ENCODE data around the gene PER2.

The PER2 gene

GRCh38 chr2:238305965-238306671, 17.7 kb upstream of the PER2 start:
- H3K4me1 ChIP-seq, result no peaks in the 10 kb centered on the region
- H3K27ac ChIP-seq, result no peak overlapping the region
- no peaks in the 10 kb centered on the region for H3K9me3 ChIP-seq
- no peak overlapping the region for H3K4me3 ChIP-seq
- peaks cover 0 to 9% of the 10 kb centered on the region in 2 donors for H3K27me3 ChIP-seq
- no peak for DNase-seq
- intact Hi-C loops (cut with DNase I; ENCODE audit: low total_unique reads), result no loop called here
- no peaks in the 10 kb centered on the region for H3K36me3 ChIP-seq
- TF ChIP-seq CTCF (IDR thresholded peaks at IDR 0.05), result no peak

DNA sequence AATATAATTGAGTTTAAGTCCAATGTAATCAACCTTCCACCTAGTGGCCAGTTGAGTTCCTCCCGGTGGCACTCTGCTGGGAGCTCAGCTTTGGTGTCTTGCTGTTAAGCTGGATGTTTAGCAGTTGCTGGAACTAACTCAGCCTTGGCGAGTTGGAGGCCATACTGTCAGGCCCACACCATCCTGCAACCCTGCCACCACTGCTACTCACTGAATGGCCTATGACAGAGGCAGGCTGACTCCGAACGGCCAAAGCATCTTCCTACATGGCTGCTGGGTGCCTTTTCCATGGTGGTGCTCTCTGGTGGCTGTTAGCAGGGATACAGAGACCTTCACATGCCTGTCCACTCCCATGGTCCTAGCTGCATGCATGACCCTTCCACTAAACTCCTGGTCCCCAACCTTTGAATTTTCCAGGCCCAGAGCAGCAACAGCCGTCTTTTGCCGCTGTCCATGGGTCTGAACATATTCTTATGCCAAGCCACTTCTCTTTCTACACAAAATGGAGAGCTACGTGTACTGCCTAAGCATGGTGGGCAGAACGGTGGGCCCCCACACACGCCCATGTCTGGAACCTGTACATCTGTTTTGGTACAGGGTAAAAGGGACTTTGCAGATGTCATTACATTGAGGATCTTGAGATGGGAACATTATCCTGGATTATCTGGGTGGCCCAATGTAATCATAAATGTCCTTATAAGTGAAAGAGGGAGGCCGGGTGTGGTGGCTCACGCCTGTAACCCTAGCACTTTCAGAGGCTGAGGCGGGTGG, 16.9 kb upstream of the PER2 start:
- H3K27ac ChIP-seq, result no peak overlapping the region
- no peaks in the 10 kb centered on the region for H3K9me3 ChIP-seq

DNA sequence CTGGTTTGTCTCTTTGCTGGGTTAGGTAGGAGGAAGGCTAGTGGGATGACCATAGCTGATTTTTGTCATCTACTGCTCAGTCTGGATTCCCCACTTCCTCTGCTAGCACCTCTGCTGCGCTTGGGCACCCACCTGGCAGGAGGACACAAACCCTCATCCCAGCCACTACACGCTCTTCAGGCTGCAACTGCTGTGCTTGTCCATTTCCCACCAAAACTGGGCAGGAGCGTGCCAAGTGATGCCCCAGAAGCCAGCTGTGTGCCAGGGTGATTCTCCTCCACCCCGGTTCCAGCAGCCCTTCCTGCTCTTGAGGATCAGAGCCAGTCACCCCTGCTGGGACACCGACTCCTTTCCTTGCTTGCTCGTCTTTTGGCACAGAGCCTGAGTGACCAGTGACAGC, 15.7 kb upstream of the PER2 start:
- H3K9me3 ChIP-seq, result no peaks in the 10 kb centered on the region
- peaks cover 0 to 11% (median 4%) of the 10 kb centered on the region in 4 donors for H3K4me1 ChIP-seq
- intact Hi-C loops (cut with DNase I; ENCODE audit: low total_unique reads), result no loop called here
- DNase-seq, result no peak
- no peak overlapping the region for H3K27ac ChIP-seq
- H3K27me3 ChIP-seq, result no peaks in the 10 kb centered on the region
- H3K4me3 ChIP-seq, result no peak overlapping the region
- H3K36me3 ChIP-seq, result no peaks in the 10 kb centered on the region
- TF ChIP-seq CTCF (IDR thresholded peaks at IDR 0.05), result no peak

More for the DNA sequence above, 16.9 kb upstream of the PER2 start:
- H3K4me3 ChIP-seq, result no peak overlapping the region
- H3K27me3 ChIP-seq, result peaks cover 0 to 8% of the 10 kb centered on the region in 2 donors
- no peak for TF ChIP-seq CTCF (IDR thresholded peaks at IDR 0.05)
- intact Hi-C loops (cut with DNase I; ENCODE audit: low total_unique reads), result no loop called here
- peaks cover 0 to 3% (median under 1%) of the 10 kb centered on the region in 4 donors for H3K4me1 ChIP-seq
- no peak for DNase-seq
- H3K36me3 ChIP-seq, result no peaks in the 10 kb centered on the region

DNA sequence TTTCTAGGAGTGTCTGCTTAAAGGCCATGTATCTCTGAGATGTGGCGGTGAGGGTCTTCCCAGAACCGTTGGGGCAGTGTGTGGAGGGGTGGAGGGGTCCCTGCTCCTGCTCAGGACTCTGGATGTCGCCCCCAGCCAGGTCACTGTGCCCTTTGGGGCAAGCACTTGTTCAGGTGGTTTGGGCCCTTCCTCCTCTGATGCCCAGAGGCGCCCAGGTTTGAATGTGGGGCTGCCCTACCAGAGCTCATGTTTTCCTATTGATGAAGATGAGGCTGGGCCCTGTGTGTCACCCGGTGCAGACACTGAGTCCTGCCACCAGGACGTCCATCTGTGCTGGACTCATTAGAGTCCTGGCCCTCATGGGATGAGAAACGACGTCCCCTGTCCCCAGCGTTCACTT, 14.3 kb upstream of the PER2 start:
- Histone ChIP-seq H3K27me3 (no peaks in the 10 kb centered on the region), H3K27ac (no peak overlapping the region), H3K36me3 (no peaks in the 10 kb centered on the region), H3K4me3 (no peak overlapping the region), H3K9me3 (no peaks in the 10 kb centered on the region), H3K4me1 (peaks cover 0 to 11% (median 4%) of the 10 kb centered on the region in 4 donors)
- TF ChIP-seq CTCF (IDR thresholded peaks at IDR 0.05), result no peak
- intact Hi-C loops (cut with DNase I; ENCODE audit: low total_unique reads), result no loop called here
- DNase-seq, result peak in 1 of 2 donors; percentile 42

DNA sequence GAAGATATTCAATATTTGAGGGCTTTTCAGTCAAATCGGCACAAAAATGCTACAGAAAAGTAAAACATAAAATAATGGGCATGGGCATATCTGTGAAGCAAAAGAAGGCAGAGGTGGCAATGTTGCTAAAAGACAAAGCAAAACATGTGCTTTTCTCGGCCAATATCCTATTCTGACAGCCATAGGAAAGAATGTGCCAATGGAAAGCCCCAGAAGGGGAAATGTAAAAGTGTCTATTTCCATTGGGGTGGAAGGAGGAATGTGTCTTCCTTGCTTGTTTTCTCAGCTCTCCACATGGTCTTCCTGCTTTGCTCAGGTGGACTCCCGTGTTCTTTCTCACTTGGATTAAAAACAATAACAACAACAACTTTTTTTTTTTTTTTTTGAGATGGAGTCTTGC, 13.7 kb upstream of the PER2 start:
- DNase-seq, result no peak
- Histone ChIP-seq H3K27me3 (no peaks in the 10 kb centered on the region), H3K4me3 (no peak overlapping the region), H3K9me3 (no peaks in the 10 kb centered on the region), H3K27ac (no peak overlapping the region), H3K4me1 (peaks cover 0 to 11% (median 4%) of the 10 kb centered on the region in 4 donors), H3K36me3 (no peaks in the 10 kb centered on the region)
- no peak for TF ChIP-seq CTCF (IDR thresholded peaks at IDR 0.05)
- intact Hi-C loops (cut with DNase I; ENCODE audit: low total_unique reads), result no loop called here
